GM12892 (cell line): ENCODE data around the gene EXOC6.

Experiments
- POLR2A ChIP-seq: IDR thresholded peaks from 2 replicates; pipeline ENCODE4 v1.6.1; 2011; ENCODE audit warnings: low read depth, low read length, control low read depth
- TAF1 ChIP-seq: IDR thresholded peaks from 2 replicates; pipeline ENCODE4 v1.6.1; 2011; ENCODE audit warnings: low read depth, mild to moderate bottlenecking, control low read depth, low read length, borderline replicate concordance

DNA sequence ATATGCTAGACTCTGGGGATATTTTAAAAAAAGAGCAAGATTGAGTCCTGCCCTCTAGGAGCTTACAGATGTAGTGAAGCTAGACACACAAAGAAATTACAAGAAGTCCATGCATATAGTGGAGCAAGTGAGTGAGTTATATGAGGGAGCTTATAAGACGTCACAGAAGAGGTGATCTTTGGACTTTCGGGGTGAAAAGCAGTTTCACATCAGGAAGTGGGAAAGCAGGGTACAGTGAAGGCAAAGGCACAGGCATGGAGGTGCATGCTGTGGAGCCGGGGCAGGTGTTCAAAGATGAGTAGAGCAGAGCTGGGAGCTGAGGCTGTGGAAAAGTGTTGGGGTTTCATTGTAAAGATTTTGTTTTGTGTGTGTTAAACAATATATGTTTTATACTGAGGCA lies 38.5 kb upstream of the EXOC6 start:
- TF ChIP-seq POLR2A (no peak), TAF1 (no peak)
